ENCODE data around the gene TEX2.

Gene TEX2

GRCh38 chr17:64110379-64111152, 152.5 kb downstream of the TEX2 start:
- TF ChIP-seq EGR1 (IDR thresholded peaks at IDR 0.05): no peak
- TF ChIP-seq CREB1 (IDR thresholded peaks at IDR 0.05; ENCODE audit: low read depth): no peak
- no peak for TF ChIP-seq YY1 (IDR thresholded peaks at IDR 0.05; ENCODE audit: low read depth)
- TF ChIP-seq FOXM1 (IDR thresholded peaks at IDR 0.05; ENCODE audit: borderline replicate concordance, low read depth): no peak
- TF ChIP-seq, protein P1, sequence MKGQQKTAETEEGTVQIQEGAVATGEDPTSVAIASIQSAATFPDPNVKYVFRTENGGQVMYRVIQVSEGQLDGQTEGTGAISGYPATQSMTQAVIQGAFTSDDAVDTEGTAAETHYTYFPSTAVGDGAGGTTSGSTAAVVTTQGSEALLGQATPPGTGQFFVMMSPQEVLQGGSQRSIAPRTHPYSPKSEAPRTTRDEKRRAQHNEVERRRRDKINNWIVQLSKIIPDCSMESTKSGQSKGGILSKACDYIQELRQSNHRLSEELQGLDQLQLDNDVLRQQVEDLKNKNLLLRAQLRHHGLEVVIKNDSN (IDR thresholded peaks at IDR 0.05): no peak
- no peak for TF ChIP-seq ZBTB7A (IDR thresholded peaks at IDR 0.05; ENCODE audit: low read depth)
- no peak for TF ChIP-seq RAD21 (IDR thresholded peaks at IDR 0.05; ENCODE audit: low read depth)
- TF ChIP-seq EP300 (IDR thresholded peaks at IDR 0.05; ENCODE audit: borderline replicate concordance): no peak
- no peak for TF ChIP-seq REST (IDR thresholded peaks at IDR 0.05; ENCODE audit: low read depth)
- no peak for TF ChIP-seq TAF1 (IDR thresholded peaks at IDR 0.05; ENCODE audit: low read depth)
- no peak for TF ChIP-seq CEBPB (IDR thresholded peaks at IDR 0.05)
- TF ChIP-seq MAX (IDR thresholded peaks at IDR 0.05): no peak
- TF ChIP-seq TEAD4 (IDR thresholded peaks at IDR 0.05): no peak
- no peak for TF ChIP-seq TCF12 (IDR thresholded peaks at IDR 0.05; ENCODE audit: low read depth)
- no peak for TF ChIP-seq NFIC (IDR thresholded peaks at IDR 0.05)

DNA sequence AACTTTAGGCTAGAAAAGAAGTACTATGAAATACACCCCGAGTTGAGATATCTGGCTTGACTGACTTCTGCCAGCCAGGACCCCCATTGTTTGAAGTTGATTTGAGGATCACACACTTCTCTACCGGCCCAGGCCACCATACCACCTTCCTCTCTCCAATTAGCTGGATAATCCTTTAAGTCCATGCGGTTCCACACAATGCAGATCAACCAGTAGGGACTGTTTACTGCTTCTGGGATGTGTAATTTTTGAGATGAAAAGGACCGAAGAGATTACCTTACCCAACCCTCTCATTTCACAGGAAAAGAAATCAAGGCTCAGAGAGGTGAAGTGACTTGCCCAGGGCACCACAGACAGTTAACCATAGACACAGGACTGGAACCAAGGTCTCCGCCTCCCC, 153.7 kb downstream of the TEX2 start:
- no peak for TF ChIP-seq RAD21 (IDR thresholded peaks at IDR 0.05; ENCODE audit: low read depth)
- no peak for TF ChIP-seq CEBPB (IDR thresholded peaks at IDR 0.05)
- TF ChIP-seq TAF1 (IDR thresholded peaks at IDR 0.05; ENCODE audit: low read depth): no peak
- no peak for TF ChIP-seq TEAD4 (IDR thresholded peaks at IDR 0.05)

DNA sequence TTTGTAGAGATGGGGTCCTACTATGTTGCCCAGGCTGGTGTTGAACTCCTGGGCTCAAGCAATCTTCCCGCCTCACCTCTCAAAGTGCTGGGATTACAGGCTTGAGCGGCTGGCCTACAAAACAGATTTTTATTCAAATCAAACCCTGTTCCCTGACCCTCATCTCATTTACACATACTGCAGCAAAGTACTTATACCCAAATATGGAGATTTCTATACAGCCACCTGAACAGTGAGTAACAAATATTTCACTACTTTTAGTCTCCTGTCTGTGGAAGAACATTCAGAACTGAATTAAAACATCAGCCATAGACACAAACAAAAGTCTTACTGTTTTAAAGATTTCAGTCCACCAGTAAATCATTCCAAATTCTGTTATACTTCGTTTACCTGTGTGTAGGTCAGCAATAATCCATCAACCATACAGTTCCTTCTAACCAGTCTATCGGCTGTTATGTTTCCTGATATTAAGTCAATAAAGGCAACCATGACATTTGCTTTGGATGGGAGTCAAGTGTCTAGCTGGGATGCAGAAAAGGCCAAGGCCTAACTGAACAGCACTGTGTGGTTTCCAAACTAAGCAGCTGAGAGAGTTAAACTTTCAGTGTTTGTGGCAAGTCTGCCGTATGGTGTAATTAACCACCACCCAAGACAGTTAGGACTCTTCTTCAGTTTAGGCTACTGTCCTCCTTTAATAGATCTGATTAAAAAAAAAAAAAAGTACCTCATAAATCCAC, 155.4 kb downstream of the TEX2 start:
- no peak for TF ChIP-seq ZBTB7A (IDR thresholded peaks at IDR 0.05; ENCODE audit: low read depth)
- no peak for TF ChIP-seq TEAD4 (IDR thresholded peaks at IDR 0.05)
- no peak for TF ChIP-seq REST (IDR thresholded peaks at IDR 0.05; ENCODE audit: low read depth)
- TF ChIP-seq YY1 (IDR thresholded peaks at IDR 0.05; ENCODE audit: low read depth): no peak
- no peak for TF ChIP-seq FOXM1 (IDR thresholded peaks at IDR 0.05; ENCODE audit: borderline replicate concordance, low read depth)
- no peak for TF ChIP-seq TCF12 (IDR thresholded peaks at IDR 0.05; ENCODE audit: low read depth)
- no peak for TF ChIP-seq CREB1 (IDR thresholded peaks at IDR 0.05; ENCODE audit: low read depth)
- no peak for TF ChIP-seq RAD21 (IDR thresholded peaks at IDR 0.05; ENCODE audit: low read depth)
- TF ChIP-seq MAX (IDR thresholded peaks at IDR 0.05): no peak

- TF ChIP-seq TAF1 (IDR thresholded peaks at IDR 0.05; ENCODE audit: low read depth) (no peak), CREB1 (IDR thresholded peaks at IDR 0.05; ENCODE audit: low read depth) (no peak), TEAD4 (IDR thresholded peaks at IDR 0.05) (no peak), NFIC (IDR thresholded peaks at IDR 0.05) (no peak), EP300 (IDR thresholded peaks at IDR 0.05; ENCODE audit: borderline replicate concordance) (no peak), EGR1 (IDR thresholded peaks at IDR 0.05) (no peak), YY1 (IDR thresholded peaks at IDR 0.05; ENCODE audit: low read depth) (no peak), CEBPB (IDR thresholded peaks at IDR 0.05) (no peak), MAX (IDR thresholded peaks at IDR 0.05) (no peak), ZBTB7A (IDR thresholded peaks at IDR 0.05; ENCODE audit: low read depth) (no peak), RAD21 (IDR thresholded peaks at IDR 0.05; ENCODE audit: low read depth) (no peak), REST (IDR thresholded peaks at IDR 0.05; ENCODE audit: low read depth) (no peak), FOXM1 (IDR thresholded peaks at IDR 0.05; ENCODE audit: borderline replicate concordance, low read depth) (no peak), TCF12 (IDR thresholded peaks at IDR 0.05; ENCODE audit: low read depth) (no peak)
- TF ChIP-seq, protein P1 (IDR thresholded peaks at IDR 0.05): no peak
Measured at GRCh38 chr17:64106918-64107317, 156.1 kb downstream of the TEX2 start.
